ENCODE measurements around the gene RAET1G. TPM values are rescaled to one million over a fixed set of nuclear protein-coding genes. Genes with fewer than 3 reads are reported as not detected.
"Not testable (repeated sequence)": the region's sequence is repeated elsewhere in the genome, so short reads cannot be mapped to it uniquely, and the experiment has no call there.

Gene RAET1G
- polyA plus RNA-seq, 1 of the 3 experiments (the other 2 are of a cell fraction): 2.5 TPM

DNA sequence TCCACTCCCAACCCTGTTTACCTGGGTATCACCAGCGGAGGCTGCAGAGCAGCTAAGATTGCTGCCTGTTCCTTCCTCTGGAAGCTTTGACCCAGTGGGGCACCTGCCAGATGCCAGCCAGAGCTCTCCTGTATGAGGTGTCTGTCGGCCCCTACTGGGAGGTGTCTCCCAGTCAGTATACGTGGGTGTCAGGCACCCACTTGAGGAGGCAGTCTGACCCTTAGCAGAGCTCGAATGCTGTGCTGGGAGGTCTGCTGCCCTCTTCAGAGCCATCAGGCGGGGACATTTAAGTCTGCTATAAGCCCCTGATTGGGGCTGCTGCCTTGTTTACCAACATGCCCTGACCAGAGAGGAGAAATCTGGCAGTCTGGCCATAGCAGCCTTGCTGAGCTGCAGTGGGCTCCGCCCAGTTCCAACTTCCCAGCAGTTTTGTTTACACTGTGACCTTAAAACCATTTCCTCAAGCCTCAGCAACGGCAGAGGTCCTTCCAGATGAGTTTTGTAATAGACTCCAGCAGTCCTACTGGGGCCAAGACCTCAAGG, 27.8 kb downstream of the RAET1G start (continued):
- TF ChIP-seq EZH2phosphoT487 (IDR thresholded peaks at IDR 0.05; ENCODE audit: borderline replicate concordance, low read depth): no peak
- TF ChIP-seq SIN3A (IDR thresholded peaks at IDR 0.05; ENCODE audit: borderline replicate concordance, low read depth, low read length): no peak
- TF ChIP-seq EP300 (IDR thresholded peaks at IDR 0.05; ENCODE audit: borderline replicate concordance in 1 of 2, low read depth in 1 of 2, low read length in 1 of 2): no peak
- TF ChIP-seq, protein P1, sequence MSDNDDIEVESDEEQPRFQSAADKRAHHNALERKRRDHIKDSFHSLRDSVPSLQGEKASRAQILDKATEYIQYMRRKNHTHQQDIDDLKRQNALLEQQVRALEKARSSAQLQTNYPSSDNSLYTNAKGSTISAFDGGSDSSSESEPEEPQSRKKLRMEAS (IDR thresholded peaks at IDR 0.05; ENCODE audit: low read depth): no peak
- TF ChIP-seq, protein P2, sequence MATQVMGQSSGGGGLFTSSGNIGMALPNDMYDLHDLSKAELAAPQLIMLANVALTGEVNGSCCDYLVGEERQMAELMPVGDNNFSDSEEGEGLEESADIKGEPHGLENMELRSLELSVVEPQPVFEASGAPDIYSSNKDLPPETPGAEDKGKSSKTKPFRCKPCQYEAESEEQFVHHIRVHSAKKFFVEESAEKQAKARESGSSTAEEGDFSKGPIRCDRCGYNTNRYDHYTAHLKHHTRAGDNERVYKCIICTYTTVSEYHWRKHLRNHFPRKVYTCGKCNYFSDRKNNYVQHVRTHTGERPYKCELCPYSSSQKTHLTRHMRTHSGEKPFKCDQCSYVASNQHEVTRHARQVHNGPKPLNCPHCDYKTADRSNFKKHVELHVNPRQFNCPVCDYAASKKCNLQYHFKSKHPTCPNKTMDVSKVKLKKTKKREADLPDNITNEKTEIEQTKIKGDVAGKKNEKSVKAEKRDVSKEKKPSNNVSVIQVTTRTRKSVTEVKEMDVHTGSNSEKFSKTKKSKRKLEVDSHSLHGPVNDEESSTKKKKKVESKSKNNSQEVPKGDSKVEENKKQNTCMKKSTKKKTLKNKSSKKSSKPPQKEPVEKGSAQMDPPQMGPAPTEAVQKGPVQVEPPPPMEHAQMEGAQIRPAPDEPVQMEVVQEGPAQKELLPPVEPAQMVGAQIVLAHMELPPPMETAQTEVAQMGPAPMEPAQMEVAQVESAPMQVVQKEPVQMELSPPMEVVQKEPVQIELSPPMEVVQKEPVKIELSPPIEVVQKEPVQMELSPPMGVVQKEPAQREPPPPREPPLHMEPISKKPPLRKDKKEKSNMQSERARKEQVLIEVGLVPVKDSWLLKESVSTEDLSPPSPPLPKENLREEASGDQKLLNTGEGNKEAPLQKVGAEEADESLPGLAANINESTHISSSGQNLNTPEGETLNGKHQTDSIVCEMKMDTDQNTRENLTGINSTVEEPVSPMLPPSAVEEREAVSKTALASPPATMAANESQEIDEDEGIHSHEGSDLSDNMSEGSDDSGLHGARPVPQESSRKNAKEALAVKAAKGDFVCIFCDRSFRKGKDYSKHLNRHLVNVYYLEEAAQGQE (IDR thresholded peaks at IDR 0.05; ENCODE audit: low read depth, low read length): no peak
- TF ChIP-seq, protein P3, sequence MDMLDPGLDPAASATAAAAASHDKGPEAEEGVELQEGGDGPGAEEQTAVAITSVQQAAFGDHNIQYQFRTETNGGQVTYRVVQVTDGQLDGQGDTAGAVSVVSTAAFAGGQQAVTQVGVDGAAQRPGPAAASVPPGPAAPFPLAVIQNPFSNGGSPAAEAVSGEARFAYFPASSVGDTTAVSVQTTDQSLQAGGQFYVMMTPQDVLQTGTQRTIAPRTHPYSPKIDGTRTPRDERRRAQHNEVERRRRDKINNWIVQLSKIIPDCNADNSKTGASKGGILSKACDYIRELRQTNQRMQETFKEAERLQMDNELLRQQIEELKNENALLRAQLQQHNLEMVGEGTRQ (IDR thresholded peaks at IDR 0.05; ENCODE audit: borderline replicate concordance, low read depth, low read length): no peak
- no peak for TF ChIP-seq TEAD4 (IDR thresholded peaks at IDR 0.05; ENCODE audit: borderline replicate concordance, insufficient read depth)
- no peak for TF ChIP-seq MEF2A (IDR thresholded peaks at IDR 0.05; ENCODE audit: borderline replicate concordance, low read depth)

DNA sequence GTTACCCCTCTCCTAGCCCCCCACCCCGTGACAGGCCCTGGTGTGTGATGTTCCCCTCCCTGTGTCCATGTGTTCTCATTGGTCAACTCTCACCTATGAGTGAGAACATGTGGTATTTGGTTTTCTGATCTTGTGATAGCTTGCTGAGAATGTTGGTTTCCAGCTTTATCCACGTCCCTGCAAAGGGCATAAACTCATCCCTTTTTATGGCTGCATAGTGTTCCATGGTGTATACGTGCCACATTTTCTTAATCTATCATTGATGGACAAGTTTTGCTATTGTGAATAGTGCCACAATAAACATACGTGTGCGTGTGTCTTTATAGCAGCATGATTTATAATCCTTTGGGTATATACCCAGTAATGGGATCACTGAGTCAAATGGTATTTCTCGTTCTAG, 31.1 kb downstream of the RAET1G start:
- H3K27me3 ChIP-seq (ENCODE audit: insufficient read depth); H3K9me2 ChIP-seq; H3K27ac ChIP-seq (ENCODE audit: low read depth in 2 of 2, low read length in 1 of 2); CTCF ChIA-PET; H4K20me1 ChIP-seq (ENCODE audit: insufficient read depth); H3K79me2 ChIP-seq (ENCODE audit: insufficient read depth); H3K4me3 ChIP-seq (ENCODE audit: low read depth in 2 of 2, low read length in 1 of 2); H2AFZ ChIP-seq (ENCODE audit: low read depth); H3K4me2 ChIP-seq; H3K9ac ChIP-seq; DNase-seq; POLR2A ChIA-PET; H3K9me3 ChIP-seq; H3K36me3 ChIP-seq (replicated peaks in 1 of 2; ENCODE audit: control insufficient read depth in 1 of 2, insufficient read depth in 2 of 2, low read length in 1 of 2): not testable (repeated sequence)
- Histone ChIP-seq H3F3A (replicated peaks; ENCODE audit: insufficient read depth) (peaks cover 11% of the 10 kb centered on the region), H3K4me1 (ENCODE audit: control insufficient read depth in 1 of 2, insufficient read depth in 2 of 2, low read depth in 1 of 2, low read length in 1 of 2) (peaks cover 5 to 19% of the 10 kb centered on the region in 2 experiments; a peak in 3 of 4 replicates)
- 50% methylated on average over 6 of the region's 6 CpGs for WGBS (ENCODE audit: low lambda C conversion rate)

DNA sequence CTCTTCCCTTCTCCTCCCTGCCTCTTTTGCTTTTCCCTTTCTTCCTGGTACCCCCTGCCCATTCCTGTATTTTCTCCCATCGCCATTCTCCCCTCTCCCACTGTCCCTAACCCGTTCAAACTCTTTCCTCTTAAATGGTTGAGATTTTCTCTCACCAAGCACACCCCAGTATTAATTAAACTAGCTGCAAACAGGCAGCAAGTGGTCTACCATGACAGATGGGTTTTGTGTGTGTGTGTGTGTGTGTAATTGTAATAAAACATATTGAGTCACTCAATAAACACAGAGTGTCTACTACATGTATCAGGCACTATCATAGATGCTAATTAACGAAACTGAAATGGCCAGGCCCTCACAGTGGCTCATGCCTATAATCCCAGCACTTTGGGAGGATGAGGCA, 31.7 kb downstream of the RAET1G start:
- Histone ChIP-seq H3K9me3 (no peaks in the 10 kb centered on the region), H3K36me3 (replicated peaks in 1 of 2; ENCODE audit: control insufficient read depth in 1 of 2, insufficient read depth in 2 of 2, low read length in 1 of 2) (no peaks in the 10 kb centered on the region), H3K4me1 (ENCODE audit: control insufficient read depth in 1 of 2, insufficient read depth in 2 of 2, low read depth in 1 of 2, low read length in 1 of 2) (peaks cover 5 to 13% of the 10 kb centered on the region in 2 experiments; a peak in 3 of 4 replicates), H2AFZ (ENCODE audit: low read depth) (no peak overlapping the region), H3K4me2 (no peak overlapping the region), H3K79me2 (ENCODE audit: insufficient read depth) (no peaks in the 10 kb centered on the region), H4K20me1 (ENCODE audit: insufficient read depth) (no peaks in the 10 kb centered on the region), H3K9ac (no peak overlapping the region), H3K27me3 (ENCODE audit: insufficient read depth) (no peaks in the 10 kb centered on the region), H3K9me2 (no peaks in the 10 kb centered on the region), H3K4me3 (ENCODE audit: low read depth in 2 of 2, low read length in 1 of 2) (no peak overlapping the region), H3K27ac (ENCODE audit: low read depth in 2 of 2, low read length in 1 of 2) (no peak overlapping the region), H3F3A (replicated peaks; ENCODE audit: insufficient read depth) (peaks cover 5% of the 10 kb centered on the region)
- 57% methylated on average over 3 of the region's 3 CpGs for WGBS (ENCODE audit: low lambda C conversion rate)
- DNase-seq: no peak
- CTCF ChIA-PET: no interaction called here
- POLR2A ChIA-PET: no interaction called here
- no peak for TF ChIP-seq RAD21 (IDR thresholded peaks at IDR 0.05; ENCODE audit: low read length)
- TF ChIP-seq GATA2 (CRISPR knock-in tag; IDR thresholded peaks at IDR 0.05): no peak
- no peak for TF ChIP-seq NRF1 (IDR thresholded peaks at IDR 0.05; ENCODE audit: low read depth, low read length)
- TF ChIP-seq, protein P4, sequence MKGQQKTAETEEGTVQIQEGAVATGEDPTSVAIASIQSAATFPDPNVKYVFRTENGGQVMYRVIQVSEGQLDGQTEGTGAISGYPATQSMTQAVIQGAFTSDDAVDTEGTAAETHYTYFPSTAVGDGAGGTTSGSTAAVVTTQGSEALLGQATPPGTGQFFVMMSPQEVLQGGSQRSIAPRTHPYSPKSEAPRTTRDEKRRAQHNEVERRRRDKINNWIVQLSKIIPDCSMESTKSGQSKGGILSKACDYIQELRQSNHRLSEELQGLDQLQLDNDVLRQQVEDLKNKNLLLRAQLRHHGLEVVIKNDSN (IDR thresholded peaks at IDR 0.05; ENCODE audit: borderline replicate concordance, low read depth): no peak
- no peak for TF ChIP-seq JUND (IDR thresholded peaks at IDR 0.05)
- no peak for TF ChIP-seq YY1 (IDR thresholded peaks at IDR 0.05; ENCODE audit: low read depth)
- TF ChIP-seq, protein P5, sequence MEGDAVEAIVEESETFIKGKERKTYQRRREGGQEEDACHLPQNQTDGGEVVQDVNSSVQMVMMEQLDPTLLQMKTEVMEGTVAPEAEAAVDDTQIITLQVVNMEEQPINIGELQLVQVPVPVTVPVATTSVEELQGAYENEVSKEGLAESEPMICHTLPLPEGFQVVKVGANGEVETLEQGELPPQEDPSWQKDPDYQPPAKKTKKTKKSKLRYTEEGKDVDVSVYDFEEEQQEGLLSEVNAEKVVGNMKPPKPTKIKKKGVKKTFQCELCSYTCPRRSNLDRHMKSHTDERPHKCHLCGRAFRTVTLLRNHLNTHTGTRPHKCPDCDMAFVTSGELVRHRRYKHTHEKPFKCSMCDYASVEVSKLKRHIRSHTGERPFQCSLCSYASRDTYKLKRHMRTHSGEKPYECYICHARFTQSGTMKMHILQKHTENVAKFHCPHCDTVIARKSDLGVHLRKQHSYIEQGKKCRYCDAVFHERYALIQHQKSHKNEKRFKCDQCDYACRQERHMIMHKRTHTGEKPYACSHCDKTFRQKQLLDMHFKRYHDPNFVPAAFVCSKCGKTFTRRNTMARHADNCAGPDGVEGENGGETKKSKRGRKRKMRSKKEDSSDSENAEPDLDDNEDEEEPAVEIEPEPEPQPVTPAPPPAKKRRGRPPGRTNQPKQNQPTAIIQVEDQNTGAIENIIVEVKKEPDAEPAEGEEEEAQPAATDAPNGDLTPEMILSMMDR (IDR thresholded peaks at IDR 0.05): no peak
- no peak for TF ChIP-seq MXI1 (IDR thresholded peaks at IDR 0.05; ENCODE audit: low read depth, low read length)
- TF ChIP-seq, protein P6, sequence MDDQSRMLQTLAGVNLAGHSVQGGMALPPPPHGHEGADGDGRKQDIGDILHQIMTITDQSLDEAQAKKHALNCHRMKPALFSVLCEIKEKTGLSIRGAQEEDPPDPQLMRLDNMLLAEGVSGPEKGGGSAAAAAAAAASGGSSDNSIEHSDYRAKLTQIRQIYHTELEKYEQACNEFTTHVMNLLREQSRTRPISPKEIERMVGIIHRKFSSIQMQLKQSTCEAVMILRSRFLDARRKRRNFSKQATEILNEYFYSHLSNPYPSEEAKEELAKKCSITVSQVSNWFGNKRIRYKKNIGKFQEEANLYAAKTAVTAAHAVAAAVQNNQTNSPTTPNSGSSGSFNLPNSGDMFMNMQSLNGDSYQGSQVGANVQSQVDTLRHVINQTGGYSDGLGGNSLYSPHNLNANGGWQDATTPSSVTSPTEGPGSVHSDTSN (IDR thresholded peaks at IDR 0.05): no peak
- TF ChIP-seq, protein P1 (IDR thresholded peaks at IDR 0.05; ENCODE audit: low read depth): no peak

Data from SK-N-SH (cell line).